Ramos (cell line): ENCODE measurements around the gene TNRC6B.

Experiments
- in situ Hi-C: fragments of 300-500 bp; cut with MboI; formaldehyde crosslinking; loops from one replicate; pipeline ENCODE4 v1.14.3; 2022; ENCODE audit warnings: low sequenced_read_pairs; ENCODE audit not compliant: unreplicated experiment

The TNRC6B gene

DNA sequence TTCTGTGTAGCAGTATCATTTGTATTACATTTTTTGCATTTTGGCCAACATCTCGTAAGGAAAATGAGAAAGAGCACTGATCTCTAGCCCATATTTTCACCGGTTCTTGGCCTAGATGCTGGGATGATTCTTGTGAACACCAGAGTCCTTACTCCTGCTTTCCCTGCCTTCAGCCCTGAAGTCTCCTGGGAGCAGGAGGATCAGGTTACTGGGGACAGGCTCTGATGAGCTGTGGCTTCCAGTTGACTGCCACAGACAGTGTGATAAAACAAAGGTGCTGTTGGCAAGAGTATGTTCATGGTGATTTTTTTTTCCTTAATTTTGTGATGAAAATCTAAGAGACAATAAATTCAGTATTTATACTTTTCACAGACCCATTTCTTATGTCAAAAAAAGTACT is 134.3 kb downstream of the TNRC6B start:
- in situ Hi-C loops, result no loop called here

DNA sequence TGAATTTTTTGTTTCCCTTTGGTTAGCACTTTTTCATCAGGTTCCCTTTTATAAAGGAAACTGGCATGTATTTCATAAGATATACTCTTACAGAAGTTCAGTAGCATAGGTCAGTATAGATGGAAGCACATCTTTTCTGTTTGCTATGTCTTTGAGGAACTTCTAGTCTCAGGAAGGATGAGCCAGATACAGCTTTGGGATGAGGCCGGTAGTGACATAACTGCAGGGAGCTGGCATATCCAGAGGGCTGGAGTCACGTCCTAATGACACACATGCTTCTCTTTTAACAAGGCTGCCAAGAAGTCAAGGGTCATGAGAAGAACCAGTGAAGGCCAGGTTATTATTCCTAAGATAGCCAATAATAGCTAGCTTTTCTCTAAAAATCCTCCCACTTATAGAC is 135.3 kb downstream of the TNRC6B start:
- in situ Hi-C loops, result no loop called here

DNA sequence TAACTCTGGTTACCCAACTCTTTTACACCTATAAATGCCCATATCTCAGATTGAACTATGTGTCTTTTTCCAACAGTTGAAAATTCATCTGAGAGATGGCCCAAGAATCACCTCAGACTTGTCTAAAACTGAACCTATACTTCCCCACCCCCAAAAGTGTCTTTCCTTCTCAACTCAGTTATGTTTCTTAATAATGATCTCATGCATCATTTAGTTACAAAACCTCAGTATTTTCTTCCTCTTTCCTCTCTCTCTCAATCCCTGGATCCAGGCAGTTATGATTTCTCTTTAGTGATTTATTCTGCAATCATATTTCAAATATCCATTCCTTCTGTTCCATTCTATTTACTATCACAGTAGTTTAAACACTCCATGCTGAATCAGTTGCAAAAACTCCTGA is 136.3 kb downstream of the TNRC6B start:
- in situ Hi-C loops, result no loop called here

DNA sequence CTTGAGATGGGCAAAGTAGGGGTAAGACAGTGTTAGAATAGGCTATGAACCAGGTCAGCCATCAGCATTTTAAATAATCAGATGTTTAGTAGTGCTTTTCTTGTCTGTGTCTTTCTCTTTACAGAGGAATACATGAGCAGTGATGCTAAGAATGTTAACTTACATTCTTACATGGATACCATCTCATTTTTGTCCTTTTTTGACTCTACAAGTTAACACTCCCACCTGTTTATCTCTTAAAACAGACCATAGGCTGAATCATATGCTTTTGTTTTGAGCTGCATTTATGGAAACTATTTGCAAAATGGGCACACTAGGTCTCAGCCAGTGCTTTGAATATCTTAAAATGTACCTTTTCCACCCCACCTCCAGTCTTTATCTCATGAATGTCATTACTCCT is 143.0 kb downstream of the TNRC6B start:
- in situ Hi-C loops, result no loop called here

DNA sequence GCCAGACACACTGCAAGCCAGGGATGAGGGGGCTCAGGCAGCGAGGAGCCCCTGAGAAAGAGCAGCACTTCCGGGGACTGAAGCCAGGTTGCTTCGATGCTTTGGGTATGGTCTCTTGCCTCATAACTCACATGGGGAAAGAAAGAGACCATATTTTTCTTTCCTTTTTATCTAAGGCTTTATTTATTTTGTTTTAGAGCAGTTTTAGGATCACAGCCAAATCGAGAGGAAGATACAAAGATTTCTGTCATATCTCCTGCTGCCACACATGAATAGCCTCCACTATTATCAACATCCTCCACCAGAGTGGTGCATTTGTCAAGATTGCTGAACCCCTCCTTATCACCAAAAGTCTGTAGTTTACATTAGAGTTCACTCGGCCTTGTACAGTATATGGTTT is 144.3 kb downstream of the TNRC6B start:
- in situ Hi-C loops, result no loop called here

DNA sequence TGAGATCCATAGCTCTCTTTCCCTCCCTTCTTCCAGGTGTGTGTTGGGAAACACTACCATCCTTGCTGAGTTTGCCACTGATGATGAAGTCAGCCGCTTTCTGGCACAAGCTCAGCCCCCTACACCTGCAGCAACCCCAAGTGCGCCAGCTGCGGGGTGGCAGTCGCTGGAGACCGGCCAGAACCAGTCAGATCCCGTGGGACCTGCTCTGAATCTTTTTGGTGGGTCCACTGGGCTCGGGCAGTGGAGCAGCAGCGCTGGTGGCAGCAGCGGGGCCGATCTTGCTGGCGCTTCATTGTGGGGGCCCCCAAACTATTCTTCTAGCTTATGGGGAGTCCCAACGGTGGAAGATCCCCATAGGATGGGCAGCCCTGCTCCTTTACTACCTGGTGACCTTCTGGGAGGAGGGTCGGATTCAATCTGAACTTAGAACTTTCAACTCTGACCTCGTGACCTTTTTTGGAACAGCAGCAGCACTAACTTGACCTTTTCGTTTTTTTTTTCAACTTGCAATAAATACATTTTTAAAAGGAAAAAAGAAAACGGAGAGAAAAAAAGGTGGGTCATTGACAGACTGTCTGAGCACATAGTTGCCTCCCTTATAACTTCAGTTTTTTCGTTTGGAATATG is 145.2 kb downstream of the TNRC6B start:
- in situ Hi-C loops, result no loop called here

DNA sequence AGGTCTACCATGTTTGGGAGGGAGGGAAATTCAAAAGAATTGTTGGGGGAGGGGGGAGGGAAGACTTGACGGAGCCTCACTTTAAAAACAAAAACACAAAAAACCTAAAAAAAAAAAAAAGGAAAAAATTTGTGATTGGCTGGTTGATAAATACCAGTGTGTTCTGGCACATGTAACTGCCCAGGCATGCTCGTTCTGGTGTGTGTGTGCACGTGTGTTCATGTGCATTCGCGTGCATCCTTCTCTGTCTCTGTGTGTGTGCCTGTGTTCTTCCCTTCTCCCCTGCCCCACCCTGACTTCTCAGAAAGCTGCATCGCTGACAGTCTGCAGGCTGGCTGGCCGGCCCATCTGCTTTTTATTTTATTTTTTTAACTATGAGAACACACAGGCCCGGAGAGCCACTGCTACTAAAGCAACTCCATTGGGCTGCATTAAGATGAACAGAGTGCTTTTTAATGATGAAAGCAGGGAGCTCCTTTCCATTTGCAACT is 146.0 kb downstream of the TNRC6B start:
- in situ Hi-C loops, result no loop called here

DNA sequence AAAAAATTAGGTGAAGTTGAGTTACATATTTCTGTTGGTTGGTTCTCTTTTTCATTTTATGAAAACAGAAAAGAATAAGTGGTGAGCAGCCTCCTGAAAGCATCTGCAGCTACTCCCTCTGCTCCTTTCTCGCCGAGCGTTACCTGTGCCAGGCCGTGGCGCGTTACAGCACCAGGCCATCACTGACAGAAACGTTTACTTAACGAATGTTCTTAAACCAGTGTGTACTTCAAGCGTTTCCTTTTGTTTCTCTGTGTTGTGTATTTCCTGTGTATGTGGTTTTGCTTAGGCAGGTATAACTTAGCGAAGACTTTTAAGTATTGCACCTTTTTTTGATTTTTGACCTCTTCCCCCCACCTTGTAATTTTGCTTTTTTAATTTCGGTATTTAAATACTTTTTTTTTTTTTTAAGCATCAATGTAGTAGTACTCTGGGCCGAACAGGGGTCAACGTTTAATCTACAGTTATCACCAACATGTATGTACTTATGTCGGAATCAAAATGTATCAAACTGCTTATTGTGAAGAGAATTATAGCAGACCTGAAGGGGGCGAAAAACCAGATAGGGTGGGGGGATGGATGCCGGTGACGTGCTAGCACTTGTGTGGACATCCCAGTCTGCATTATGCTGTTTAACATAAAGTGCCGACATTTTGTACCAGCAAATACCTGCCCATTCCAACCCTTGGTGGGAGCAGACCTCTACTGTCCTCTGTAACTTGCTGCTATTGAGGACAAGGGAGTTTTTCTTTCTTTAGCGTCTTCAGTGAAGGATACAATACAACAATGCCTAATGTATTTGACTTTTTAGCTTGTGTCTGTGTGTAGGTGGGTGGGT is 147.0 kb downstream of the TNRC6B start:
- in situ Hi-C loops, result no loop called here

DNA sequence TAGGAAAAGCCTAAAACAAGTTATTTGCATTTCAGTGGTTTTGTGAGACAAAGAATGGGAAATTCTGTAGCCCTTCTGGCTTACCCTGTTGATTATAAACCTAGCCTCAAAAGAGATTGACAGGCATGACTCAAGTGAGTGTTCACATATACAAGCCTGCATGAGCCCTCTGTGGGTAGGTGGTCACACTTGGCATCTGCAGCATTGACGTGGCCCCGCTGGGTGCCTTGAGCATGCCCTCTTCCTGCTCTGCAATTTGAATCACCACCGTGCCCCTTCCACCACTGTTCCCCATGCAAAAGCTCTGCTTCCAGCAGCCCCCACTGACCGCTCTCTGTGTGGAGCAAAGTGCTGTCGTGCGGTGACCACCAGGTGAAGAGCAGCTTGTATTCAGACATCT is 147.6 kb downstream of the TNRC6B start:
- in situ Hi-C loops, result no loop called here

DNA sequence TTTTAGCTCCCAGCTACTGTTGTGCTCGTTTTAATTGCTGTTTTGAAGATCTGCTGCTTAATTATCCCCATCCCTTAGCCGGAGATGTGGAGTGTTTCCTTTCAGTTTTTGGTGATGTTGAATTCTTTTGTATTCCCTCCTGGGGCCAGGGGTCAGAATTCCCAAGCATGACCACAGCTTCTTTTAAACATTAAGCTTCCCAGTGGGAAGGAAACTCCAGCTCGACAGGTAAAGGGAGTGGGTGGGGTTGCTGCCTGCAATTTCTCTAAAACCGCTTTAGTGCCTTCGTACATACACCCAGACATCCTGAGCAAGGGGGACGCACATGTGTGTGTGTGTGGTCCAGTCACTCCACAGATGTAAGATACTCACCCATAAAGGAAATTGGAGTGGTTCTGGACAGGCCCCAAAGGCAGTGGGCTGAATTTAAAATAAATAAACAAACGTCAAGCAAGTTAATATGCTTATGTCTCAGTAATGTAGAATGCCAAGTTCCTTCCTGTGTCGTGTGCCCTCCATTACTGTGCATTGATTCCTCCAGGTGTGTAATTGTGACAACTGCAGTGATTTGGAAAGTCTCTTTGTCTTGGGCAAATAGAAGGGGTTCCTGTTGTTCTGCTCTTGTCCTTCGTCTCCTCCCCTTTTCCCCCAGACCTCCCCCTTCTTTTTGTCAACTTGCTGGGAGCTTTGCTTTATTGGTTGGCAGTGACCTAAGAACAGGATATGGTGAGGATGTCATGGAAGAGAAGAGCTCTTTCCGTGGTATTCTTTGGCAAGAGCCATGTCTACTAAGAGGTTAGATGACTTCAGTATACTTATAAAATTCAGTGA is 149.4 kb downstream of the TNRC6B start:
- in situ Hi-C loops, result no loop called here

DNA sequence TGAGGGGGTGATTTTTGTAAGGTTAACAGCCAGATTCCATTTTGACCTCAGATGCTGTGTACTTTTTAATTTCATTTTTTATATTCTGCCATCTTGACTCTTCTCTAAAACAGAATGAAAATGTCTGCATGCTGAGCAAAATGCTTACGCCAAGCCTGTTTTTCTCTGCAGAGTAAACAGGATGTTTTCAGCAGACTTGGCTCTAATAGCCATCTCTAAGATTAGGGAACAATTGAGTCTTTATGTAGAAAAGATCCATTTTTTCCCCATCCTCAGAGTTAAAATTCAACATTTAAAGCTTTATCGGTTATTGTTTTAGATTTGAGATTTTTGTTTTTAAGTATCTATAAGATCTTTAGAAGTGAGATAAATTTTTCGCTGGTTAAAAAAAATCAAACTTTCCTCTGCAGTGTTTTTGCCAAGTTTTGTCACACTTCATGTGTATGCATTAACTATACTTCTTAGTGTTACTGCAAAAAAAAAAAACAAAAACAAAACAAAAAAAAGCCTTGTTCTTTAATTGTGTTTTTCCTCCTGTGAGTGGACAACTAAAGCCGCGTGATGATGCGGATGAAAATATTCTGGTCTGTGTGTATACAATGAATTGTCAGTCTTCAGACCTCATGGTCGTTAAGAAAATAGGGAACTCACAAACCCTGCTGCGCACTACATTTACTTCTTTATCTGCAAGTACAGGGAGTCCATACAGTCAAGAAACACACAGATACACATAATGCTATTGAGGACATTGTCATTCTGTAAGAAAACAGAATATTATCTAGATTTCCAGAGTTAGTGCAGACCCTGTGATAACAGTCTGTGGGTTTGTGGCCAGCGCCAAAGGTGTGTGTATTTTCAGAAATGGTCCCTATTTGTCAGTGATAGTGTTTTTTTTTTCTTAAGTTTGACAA is 151.1 kb downstream of the TNRC6B start:
- in situ Hi-C loops, result no loop called here

DNA sequence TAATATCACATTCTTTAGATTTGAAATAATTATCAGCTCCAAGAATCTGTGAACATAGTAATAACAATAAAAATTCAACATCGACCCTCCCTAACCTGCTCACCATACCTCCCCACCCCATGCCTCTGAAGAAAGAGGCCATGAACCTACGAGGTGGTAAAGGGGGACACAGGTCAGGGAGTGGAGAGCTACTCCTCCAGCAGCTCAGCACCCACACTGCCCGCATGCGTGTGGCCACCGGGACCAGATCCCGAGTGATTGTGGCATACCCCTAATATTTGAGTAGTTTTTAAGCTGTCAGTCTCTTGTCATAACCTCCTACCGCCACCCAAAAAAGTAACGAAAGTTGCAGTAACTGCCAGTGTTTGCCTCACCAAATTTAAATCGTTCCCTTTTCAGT is 151.7 kb downstream of the TNRC6B start:
- in situ Hi-C loops, result no loop called here

DNA sequence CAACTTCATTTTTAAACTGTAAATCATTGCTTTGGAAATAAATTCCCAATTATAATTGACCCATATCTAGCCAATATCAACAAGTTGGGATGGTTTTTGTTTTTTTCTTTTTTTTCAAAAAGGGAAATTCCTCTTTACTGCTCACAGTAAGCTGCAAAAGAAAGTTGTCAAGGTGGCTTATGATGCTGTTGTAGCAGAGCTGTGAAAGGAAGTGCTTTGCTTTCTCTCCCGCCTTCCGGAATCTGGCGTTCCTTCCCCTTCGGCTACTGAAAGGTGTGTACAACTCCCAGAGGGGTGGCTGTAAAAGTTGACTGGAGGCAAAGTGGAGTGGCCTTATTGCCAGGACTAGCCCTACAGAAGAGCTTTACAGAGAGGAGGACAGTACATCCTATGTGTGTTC is 152.4 kb downstream of the TNRC6B start:
- in situ Hi-C loops, result no loop called here

DNA sequence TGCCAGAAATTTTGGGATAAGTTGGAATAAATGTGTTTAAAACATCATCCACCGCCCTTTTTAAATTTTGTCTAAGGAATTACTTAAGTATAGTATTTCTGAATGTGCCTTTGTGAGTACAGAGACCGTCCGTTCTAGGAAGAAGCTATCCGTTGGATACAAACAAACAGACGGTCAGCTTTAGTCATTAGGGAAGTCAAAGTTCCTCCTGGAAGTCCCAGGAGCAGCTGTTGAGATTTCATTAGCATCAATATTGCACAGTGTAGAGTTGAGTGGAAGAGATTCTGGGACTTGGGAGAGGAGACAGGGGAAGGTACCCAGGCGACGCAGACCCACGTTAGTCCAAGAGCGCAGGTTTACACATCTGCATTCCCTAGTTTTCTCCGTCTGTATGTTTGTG is 152.9 kb downstream of the TNRC6B start:
- in situ Hi-C loops, result no loop called here

DNA sequence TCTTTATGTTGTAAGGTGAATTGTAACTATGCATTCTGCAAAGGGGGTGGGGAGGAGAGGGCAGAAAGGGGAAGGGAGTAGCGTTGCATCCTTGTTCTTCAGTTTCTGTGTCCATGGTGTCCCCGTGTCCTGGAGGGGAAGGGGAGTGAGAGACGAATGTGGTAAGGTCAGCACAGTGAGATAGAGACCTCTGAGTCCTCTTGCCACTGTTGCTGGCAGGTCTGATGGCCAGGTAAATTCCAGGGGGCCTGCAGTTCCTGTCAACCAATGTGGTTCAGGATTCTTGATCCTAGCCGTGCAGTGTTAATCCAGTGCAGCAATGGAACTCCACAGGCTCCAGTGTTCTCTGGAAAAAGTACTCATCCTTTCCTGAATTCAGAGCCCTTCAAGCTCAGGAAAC is 154.0 kb downstream of the TNRC6B start:
- in situ Hi-C loops, result no loop called here

DNA sequence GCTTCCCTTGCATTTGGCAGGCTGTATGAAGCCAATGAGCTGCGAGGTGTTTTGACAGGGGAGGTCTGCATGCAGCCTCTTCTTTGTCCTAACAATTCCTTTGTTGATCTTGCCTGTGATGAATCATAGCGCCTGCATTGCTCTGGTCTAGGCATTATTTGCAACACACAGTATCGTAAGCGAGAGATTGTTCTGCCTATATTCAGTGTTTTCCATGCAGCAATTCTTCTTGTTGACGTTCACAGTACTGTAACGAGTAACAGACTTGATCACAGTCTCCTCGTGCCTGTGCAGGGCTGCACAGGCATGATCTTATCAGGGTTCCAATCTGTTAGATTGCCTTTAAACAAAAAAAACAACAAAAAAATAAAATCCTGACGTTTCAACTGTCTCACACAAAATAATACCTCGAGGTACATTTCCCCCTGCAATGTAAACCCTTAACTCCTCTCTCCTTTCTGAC is 154.6 kb downstream of the TNRC6B start:
- in situ Hi-C loops, result no loop called here

DNA sequence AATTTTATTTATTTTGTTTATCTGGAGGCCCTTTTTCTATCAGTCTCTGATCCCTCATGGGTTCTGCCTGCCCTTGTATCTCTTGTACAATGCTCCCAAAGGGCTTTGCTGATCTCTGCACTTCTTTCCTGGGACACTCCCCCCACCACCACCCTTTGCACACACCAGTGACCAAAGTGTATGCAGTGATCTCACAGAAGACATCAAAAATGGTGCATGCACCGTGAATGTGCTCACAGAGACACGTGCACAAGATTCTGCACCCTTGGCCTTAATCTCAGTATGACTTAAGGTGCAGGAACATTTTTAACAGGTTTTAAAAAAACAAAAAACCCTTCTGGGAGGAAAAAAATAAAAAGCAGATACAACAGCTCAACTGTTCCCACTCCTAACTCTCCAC is 156.3 kb downstream of the TNRC6B start:
- in situ Hi-C loops, result no loop called here

DNA sequence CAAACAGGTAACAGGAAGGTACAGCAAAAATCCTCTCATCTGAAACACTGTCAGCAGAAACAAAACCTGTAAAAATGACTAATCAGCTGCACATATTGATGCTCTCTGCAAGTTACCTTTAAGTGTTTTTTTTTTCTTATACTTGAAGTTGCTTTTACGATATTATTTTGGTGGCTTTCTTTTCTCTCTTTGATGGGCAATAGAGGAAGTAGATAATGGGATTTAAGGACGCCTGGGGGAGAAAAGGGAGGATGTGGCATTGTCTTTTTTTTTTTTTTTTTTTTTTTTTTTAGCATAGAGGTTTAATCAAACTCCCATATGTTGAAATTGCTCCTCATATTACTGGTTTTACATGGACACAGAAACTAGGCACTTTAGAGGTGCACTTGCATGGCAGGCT is 157.2 kb downstream of the TNRC6B start:
- in situ Hi-C loops, result no loop called here

DNA sequence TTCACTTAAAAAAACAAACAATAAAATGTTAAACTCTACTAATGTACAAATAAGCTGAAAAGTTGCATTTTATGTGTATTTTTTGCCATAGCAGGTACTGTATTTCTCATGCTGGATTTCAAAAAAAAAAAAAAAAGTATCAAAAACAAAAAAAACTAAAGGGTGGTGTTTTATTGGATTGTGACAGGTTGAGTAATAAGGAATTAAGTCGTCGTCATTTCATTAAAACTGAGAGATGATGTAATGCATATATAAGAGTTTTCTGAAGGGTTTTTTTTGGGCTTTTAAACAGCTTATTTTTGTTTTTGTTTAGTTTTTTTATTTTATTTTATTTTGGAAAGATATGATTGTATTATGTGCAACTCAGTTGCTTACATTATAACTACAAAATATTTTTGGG is 157.6 kb downstream of the TNRC6B start:
- in situ Hi-C loops, result no loop called here

DNA sequence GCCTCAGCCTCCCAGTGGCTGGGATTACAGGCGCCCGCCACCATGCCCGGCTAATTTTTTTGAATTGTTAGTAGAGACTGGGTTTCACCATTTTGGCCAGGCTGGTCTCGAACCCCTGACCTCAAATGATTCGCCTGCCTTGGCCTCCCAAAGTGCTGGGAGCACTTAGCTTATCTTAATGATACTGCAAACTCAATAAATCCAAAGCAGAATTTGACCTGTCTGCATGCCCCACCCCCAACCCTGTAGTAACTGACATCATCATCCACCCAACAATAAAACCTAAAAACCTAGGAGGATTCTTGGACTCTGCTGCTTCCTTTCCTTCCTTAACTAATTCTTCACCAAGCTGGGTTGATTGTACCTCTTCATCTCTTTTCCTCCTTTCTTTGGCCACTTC is 162.3 kb downstream of the TNRC6B start:
- in situ Hi-C loops, result loop anchor here (10.0 kb wide), 2 partner anchors 285 to 805 kb away; partner anchors contain the start of gene RPS19BP1
